B cell (primary cell): ENCODE data around the gene DPP9. TPM values are rescaled to one million over a fixed set of nuclear protein-coding genes. Genes with fewer than 3 reads are reported as not detected.
"Not testable (repeated sequence)": the region's sequence is repeated elsewhere in the genome, so short reads cannot be mapped to it uniquely, and the experiment has no call there.

ENCODE experiments used
- ATAC-seq: fragments of 200-7000 bp; cut with Tn5 transposase; one replicate; pipeline ENCODE4 v1.10.0; 2021; ENCODE audit warnings: low read depth, mild to moderate bottlenecking, moderate number of reproducible peaks, moderate library complexity
- CTCF ChIA-PET: fragments of 350-600 bp; sonication (Branson Sonifier 250); formaldehyde crosslinking; loops from one replicate; lab custom pipeline; 2021; ENCODE audit warnings: antibody characterized with exemption, inconsistent platforms; lab: Charles Lee
- POLR2A ChIA-PET: fragments of 350-600 bp; sonication (Branson Sonifier 250); formaldehyde crosslinking; loops from one replicate; lab custom pipeline; 2021; ENCODE audit warnings: antibody characterized with exemption; lab: Charles Lee
- DNase-seq: peaks from one replicate; pipeline ENCODE4 v3.0.0; 2013
- H2AFZ ChIP-seq: 2 replicates; pipeline ENCODE4 v1.6.1; 2012; ENCODE audit warnings: mild to moderate bottlenecking, low read depth, low read length; ENCODE audit not compliant: insufficient read depth, poor library complexity, severe bottlenecking
- H3K27ac ChIP-seq, 2 donors: 1 replicate in 1 of 2; 2 replicates in 1 of 2; pipeline ENCODE4 v1.5.1; 2012 to 2013; ENCODE audit warnings: low read length in 2 of 2, mild to moderate bottlenecking in 2 of 2, moderate library complexity in 1 of 2
- H3K27me3 ChIP-seq, 4 experiments: fragments of 200-600 bp in 1 of 4; sonication (generic) in 1 of 4; replicated peaks in 1 of 4; 1 replicate in 2 of 4; 2 replicates in 2 of 4; pipeline versions ENCODE4 v1.6.1 to v1.7.0; 2013 to 2016; ENCODE audit warnings: low read length in 3 of 4, mild to moderate bottlenecking in 2 of 4, mixed read lengths in 1 of 4, moderate library complexity in 1 of 4; ENCODE audit not compliant: insufficient read depth in 4 of 4, control insufficient read depth in 3 of 4; ENCODE audit errors: control extremely low read depth in 1 of 4
- H3K36me3 ChIP-seq, 2 experiments: replicated peaks in 1 of 2; 1 replicate in 1 of 2; 2 replicates in 1 of 2; pipeline versions ENCODE4 v1.6.1 to v1.7.1; 2013; ENCODE audit warnings: low read length in 1 of 2; ENCODE audit not compliant: insufficient read depth in 2 of 2, control insufficient read depth in 1 of 2; ENCODE audit errors: control extremely low read depth in 1 of 2, extremely low read depth in 1 of 2
- H3K4me1 ChIP-seq, 2 donors: fragments of 200-600 bp in 1 of 2; sonication (generic) in 1 of 2; 1 replicate in 1 of 2; 2 replicates in 1 of 2; pipeline versions ENCODE4 v1.5.1 to v1.6.1; 2013 to 2017; ENCODE audit warnings: low read length in 2 of 2; ENCODE audit not compliant: control insufficient read depth in 2 of 2, insufficient read depth in 2 of 2
- H3K4me2 ChIP-seq: replicated peaks from 2 replicates; pipeline ENCODE3; 2012; ENCODE audit warnings: mild to moderate bottlenecking, low read depth, low read length; ENCODE audit not compliant: poor library complexity, severe bottlenecking
- H3K4me3 ChIP-seq, 5 experiments: fragments of 200-600 bp in 1 of 5; sonication (generic) in 1 of 5; 1 replicate in 3 of 5; 2 replicates in 2 of 5; pipeline versions ENCODE4 v1.5.1 to v1.7.0; 2011 to 2016; ENCODE audit warnings: low read length in 4 of 5, mild to moderate bottlenecking in 4 of 5, low read depth in 2 of 5, control low read depth in 1 of 5, moderate library complexity in 1 of 5; ENCODE audit not compliant: insufficient read depth in 1 of 5; ENCODE audit errors: control extremely low read depth in 1 of 5, extremely low read depth in 1 of 5
- H3K79me2 ChIP-seq: fragments of 200-600 bp; sonication (generic); one replicate; pipeline ENCODE4 v1.6.0; 2016; ENCODE audit warnings: low read length; ENCODE audit not compliant: control insufficient read depth, insufficient read depth
- H3K9ac ChIP-seq: fragments of 200-600 bp; sonication (generic); 2 replicates; pipeline ENCODE4 v1.6.1; 2017; ENCODE audit warnings: mild to moderate bottlenecking, low read length, moderate library complexity
- H3K9me3 ChIP-seq, 3 donors: one replicate each; pipeline versions ENCODE4 v1.6.1 to v1.7.1; 2013; ENCODE audit warnings: low read length in 2 of 3; ENCODE audit not compliant: control insufficient read depth in 2 of 3, insufficient read depth in 1 of 3; ENCODE audit errors: control extremely low read depth in 1 of 3
- H4K20me1 ChIP-seq: 2 replicates; pipeline ENCODE4 v1.6.0; 2012; ENCODE audit warnings: mild to moderate bottlenecking, low read length; ENCODE audit not compliant: insufficient read depth, control insufficient read depth, poor library complexity, severe bottlenecking
- H3K27ac Mint-ChIP-seq: one replicate; pipeline ENCODE4 v1.8.0; 2021; ENCODE audit warnings: mixed read lengths
- H3K27me3 Mint-ChIP-seq: one replicate; pipeline ENCODE4 v1.8.0; 2021; ENCODE audit warnings: mixed read lengths
- H3K4me1 Mint-ChIP-seq: one replicate; pipeline ENCODE4 v1.8.0; 2021; ENCODE audit warnings: mixed read lengths
- H3K4me3 Mint-ChIP-seq: one replicate; pipeline ENCODE4 v1.8.0; 2021; ENCODE audit warnings: mixed read lengths
- H3K9me3 Mint-ChIP-seq: one replicate; pipeline ENCODE4 v1.8.0; 2022; ENCODE audit warnings: mixed read lengths; ENCODE audit not compliant: insufficient read depth
- EZH2 ChIP-seq: IDR thresholded peaks from 2 replicates; pipeline ENCODE4 v1.6.1; 2012; ENCODE audit warnings: borderline replicate concordance, low read depth, mild to moderate bottlenecking, moderate library complexity, low read length; ENCODE audit not compliant: insufficient read depth, poor library complexity, severe bottlenecking
- WGBS: methylation state at CpG from one replicate; pipeline ENCODE4 v1.1.5; 2013; ENCODE audit warnings: missing lambda C conversion rate; ENCODE audit not compliant: insufficient coverage; 5-methylcytosine and 5-hydroxymethylcytosine counted together
- intact Hi-C: fragments of 100-400 bp; cut with micrococcal nuclease; formaldehyde crosslinking; loops from one replicate; pipeline ENCODE4 v1.10.0; 2022
- polyA plus RNA-seq: library from polyadenylated mRNA; depleted of rRNA; stranded (reverse); fragments of >200 nt; gene quantifications from 2 replicates; pipeline ENCODE4 v1.2.3, GENCODE V29; 2012
- total RNA-seq, 2 donors: library from RNA; stranded (reverse); fragments of 120-200 nt in 1 of 2; gene quantifications; 1 replicate in 1 of 2; 2 replicates in 1 of 2; pipeline versions ENCODE4 v1.2.3 to v1.2.4, GENCODE V29; 2013 to 2022
- TF ChIP-seq, protein P1 (sequence below): fragments of 200-600 bp; IDR thresholded peaks from one replicate; pipeline ENCODE4 v1.8.0; 2022; ENCODE audit warnings: antibody characterized with exemption, mild to moderate bottlenecking

DPP9 gene
- total and polyA plus RNA-seq, 2 donors (not counting 1 experiment from before 2014, with no cell fraction given): 47.3 to 109 TPM

DNA sequence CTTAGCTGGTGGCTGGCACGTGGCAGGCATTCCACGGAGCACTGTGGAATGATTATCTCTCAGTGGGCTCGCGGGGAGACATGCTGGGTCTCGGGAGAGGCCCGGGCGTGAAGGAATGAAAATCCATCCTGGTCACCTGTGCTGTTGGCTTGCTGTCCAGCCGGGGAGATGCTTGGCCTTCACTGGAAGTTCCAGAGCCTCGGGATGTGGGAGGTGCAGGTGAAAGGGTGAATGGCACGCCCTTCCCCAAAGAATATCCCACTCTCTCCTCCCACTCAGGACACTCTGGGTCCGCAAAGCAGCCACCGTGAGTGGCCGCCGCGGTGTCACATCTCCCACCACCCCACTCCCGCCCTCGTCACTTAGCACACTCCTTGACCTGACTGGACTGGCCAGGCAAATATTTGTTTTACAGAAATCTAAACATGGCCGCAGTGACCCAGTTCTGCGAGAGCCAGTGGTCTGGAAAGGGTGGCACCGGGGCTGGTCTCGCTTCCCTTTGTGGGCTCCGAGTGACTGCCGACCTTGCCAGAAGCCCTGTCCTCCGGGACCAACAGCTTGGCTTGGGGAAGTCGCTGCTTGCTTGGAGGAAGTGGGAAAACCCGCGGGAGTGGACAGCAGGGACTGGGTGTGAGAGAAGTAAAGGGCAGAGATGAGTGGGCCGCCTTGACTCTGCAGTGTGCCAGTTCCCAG lies 8.0 kb downstream of the DPP9 start:
- H3K27me3 Mint-ChIP-seq: no peaks in the 10 kb centered on the region
- H3K27ac ChIP-seq: no peak overlapping the region
- H3K9me3 ChIP-seq: peaks cover 0 to 4% (median 0%) of the 10 kb centered on the region in 3 donors
- no peak overlapping the region for H3K4me3 Mint-ChIP-seq
- H3K4me1 Mint-ChIP-seq: peaks cover 8% of the 10 kb centered on the region
- H3K4me1 ChIP-seq: no peaks in the 10 kb centered on the region
- H4K20me1 ChIP-seq: peaks cover 18% of the 10 kb centered on the region
- POLR2A ChIA-PET: no interaction called here
- no peak for TF ChIP-seq EZH2
- TF ChIP-seq, protein P1, sequence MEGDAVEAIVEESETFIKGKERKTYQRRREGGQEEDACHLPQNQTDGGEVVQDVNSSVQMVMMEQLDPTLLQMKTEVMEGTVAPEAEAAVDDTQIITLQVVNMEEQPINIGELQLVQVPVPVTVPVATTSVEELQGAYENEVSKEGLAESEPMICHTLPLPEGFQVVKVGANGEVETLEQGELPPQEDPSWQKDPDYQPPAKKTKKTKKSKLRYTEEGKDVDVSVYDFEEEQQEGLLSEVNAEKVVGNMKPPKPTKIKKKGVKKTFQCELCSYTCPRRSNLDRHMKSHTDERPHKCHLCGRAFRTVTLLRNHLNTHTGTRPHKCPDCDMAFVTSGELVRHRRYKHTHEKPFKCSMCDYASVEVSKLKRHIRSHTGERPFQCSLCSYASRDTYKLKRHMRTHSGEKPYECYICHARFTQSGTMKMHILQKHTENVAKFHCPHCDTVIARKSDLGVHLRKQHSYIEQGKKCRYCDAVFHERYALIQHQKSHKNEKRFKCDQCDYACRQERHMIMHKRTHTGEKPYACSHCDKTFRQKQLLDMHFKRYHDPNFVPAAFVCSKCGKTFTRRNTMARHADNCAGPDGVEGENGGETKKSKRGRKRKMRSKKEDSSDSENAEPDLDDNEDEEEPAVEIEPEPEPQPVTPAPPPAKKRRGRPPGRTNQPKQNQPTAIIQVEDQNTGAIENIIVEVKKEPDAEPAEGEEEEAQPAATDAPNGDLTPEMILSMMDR: no peak
- CTCF ChIA-PET: no interaction called here
- no peak overlapping the region for H3K27ac Mint-ChIP-seq
- ATAC-seq: no peak
- no peak overlapping the region for H2AFZ ChIP-seq
- peaks cover 33% of the 10 kb centered on the region for H3K79me2 ChIP-seq
- H3K4me3 ChIP-seq: no peak overlapping the region
- intact Hi-C loops: no loop called here
- H3K4me2 ChIP-seq: no peak overlapping the region
- H3K9me3 Mint-ChIP-seq: no peaks in the 10 kb centered on the region
- no peaks in the 10 kb centered on the region for H3K27me3 ChIP-seq
- H3K36me3 ChIP-seq: peaks cover 0 to 66% of the 10 kb centered on the region in 2 experiments
- no peak overlapping the region for H3K9ac ChIP-seq
- no peak for DNase-seq
- WGBS: 95% methylated on average over 21 of the region's 28 CpGs

DNA sequence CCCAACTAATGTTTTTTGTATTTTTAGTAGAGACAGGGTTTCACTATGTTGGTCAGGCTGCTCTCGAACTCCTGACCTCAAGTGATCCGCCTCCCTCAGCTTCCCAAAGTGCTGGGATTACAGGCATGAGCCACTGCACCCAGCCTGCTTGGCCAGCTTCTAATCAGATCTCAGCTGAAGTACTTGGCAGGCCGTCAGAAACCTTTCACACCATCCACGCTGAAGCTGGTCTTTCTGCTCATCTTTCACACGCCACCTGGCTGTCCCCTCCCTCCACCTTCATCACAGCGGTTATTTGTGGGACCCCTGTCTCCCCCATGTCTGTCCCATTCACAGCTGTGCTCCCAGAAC lies 8.5 kb downstream of the DPP9 start:
- H3K9me3 Mint-ChIP-seq, H3K4me2 ChIP-seq, ATAC-seq, intact Hi-C loops, H3K4me3 ChIP-seq, H2AFZ ChIP-seq, H3K27me3 Mint-ChIP-seq, H3K27ac ChIP-seq, H3K27me3 ChIP-seq, DNase-seq, H3K4me3 Mint-ChIP-seq, POLR2A ChIA-PET, CTCF ChIA-PET, H3K9me3 ChIP-seq, H3K27ac Mint-ChIP-seq, H3K9ac ChIP-seq, H3K4me1 ChIP-seq, H3K4me1 Mint-ChIP-seq: not testable (repeated sequence)
- H3K36me3 ChIP-seq: peaks cover 0 to 66% of the 10 kb centered on the region in 2 experiments
- WGBS: 98% methylated on average over 6 of the region's 6 CpGs
- peaks cover 17% of the 10 kb centered on the region for H4K20me1 ChIP-seq
- H3K79me2 ChIP-seq: peaks cover 31% of the 10 kb centered on the region
